ENCODE measurements around the gene PPHLN1. TPM values are rescaled to one million over a fixed set of nuclear protein-coding genes. Genes with fewer than 3 reads are reported as not detected.

The PPHLN1 gene
- total RNA-seq, 1 donor from 2014 or later: 29.3 TPM

GRCh38 chr12:42444192-42444943 lies 118.4 kb downstream of the PPHLN1 start:
- ATAC-seq: no peak

GRCh38 chr12:42445891-42446290 lies 119.9 kb downstream of the PPHLN1 start:
- ATAC-seq: no peak

GRCh38 chr12:42446761-42447160 lies 120.8 kb downstream of the PPHLN1 start:
- ATAC-seq: no peak

- ATAC-seq: no peak
These were observed 121.4 kb downstream of the PPHLN1 start for GRCh38 chr12:42447371-42447786.

DNA sequence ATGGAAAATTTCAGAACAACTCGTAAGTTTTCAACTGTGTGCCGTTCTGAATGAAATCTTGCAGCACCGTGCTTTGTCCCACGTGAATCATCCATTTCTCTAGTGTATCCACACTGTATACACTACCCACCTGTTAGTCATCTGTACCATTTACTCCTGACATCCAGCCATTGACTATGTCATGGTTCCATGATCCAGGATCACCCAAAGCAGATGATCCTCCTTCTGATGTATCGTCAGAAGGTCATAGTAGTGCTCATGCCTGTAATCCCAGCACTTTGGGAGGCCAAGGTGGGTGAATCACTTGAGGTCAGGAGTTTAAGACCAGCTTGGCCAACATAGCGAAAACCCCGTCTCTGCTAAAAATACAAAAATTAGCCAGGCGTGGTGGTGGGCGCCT lies 122.9 kb downstream of the PPHLN1 start:
- no peak for ATAC-seq

DNA sequence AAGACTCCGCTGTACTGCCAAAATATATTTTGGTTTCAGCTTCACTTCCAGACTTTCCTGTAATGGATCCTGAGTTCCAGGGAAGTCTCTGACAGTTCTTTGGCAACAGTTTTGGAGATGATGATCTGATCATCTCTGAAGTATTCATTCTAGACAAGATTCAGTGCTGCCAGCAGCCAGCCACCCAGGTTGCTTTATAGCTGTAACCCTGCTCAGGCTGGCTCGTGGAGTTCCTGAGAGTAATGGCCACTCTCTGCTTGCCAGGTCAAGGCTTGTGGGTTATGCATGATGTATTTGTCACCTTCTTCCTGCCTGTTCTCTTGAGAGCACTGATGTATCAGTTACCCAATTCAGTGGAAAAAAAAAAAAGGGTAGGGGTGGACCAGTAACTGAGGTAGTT lies 124.3 kb downstream of the PPHLN1 start:
- no peak for ATAC-seq

DNA sequence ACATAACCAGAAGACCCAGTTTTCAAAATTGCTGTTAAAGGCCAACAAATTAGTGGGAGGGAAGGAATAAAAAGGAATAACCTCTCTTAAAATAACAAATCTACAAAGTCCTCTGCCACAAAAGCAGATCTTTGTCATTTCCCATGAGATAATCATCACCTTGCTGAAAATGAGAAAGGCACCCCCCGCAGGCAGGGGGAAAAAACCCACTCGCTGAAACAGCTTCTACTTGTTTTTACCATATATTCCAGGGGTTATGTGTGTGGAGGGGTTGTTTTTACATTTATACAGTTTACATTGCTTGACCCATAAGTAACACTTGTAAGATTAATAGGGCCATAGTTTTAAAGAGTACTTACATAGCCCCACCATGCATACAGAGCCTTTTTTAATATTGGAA lies 132.6 kb downstream of the PPHLN1 start:
- no peak for ATAC-seq

GRCh38 chr12:42459336-42459847 lies 133.4 kb downstream of the PPHLN1 start:
- no peak for ATAC-seq

GRCh38 chr12:42462486-42462885 lies 136.5 kb downstream of the PPHLN1 start:
- ATAC-seq: no peak

- no peak for ATAC-seq
These were observed 137.7 kb downstream of the PPHLN1 start for GRCh38 chr12:42463671-42464070.

DNA sequence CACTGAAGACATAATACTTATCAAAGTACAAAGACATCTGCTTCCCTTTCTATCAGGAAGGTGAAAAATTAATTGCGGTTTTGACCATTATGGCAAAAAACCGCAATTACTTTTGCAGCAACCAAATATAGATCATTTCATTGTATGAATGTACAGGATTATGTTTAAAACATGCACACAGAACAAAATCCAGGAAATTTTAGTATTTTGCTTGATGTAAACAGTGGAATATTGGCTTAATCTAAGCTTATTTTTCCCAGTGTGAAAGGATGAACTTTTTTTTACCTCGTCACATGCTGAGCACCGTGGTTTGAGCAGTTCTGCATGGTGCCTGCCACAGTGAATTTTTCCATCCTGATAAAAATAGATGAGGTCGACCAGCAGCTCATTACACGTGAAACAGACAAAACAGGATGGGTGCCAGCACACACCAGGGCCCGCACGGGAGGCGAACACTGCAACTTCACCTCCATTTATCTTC lies 142.4 kb downstream of the PPHLN1 start:
- ATAC-seq: no peak

- ATAC-seq: no peak
These were observed 143.0 kb downstream of the PPHLN1 start for GRCh38 chr12:42468921-42469320.

- ATAC-seq: peak; percentile 24
These were observed 143.6 kb downstream of the PPHLN1 start for GRCh38 chr12:42469355-42470175.

- ATAC-seq: no peak
These were observed 146.4 kb downstream of the PPHLN1 start for GRCh38 chr12:42472376-42472775.

DNA sequence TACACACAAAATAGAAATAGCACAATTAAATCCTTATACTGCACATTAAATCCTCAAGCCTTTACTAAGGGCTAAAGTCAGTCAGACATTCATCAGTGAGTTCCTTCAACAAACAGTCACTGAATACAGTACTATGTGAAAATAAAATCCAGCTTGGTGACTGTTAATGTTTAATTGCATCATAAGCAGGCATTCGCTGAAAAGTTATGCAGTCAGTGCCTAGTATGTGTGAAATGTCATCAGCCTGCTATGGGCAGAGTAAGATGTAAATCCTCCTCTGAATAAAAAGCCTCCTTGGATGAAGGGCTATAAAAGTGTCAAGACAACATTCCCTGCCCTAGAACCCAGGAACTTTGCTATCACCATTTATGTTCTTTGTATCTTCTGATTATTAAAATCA lies 147.2 kb downstream of the PPHLN1 start:
- ATAC-seq: peak; percentile 70

DNA sequence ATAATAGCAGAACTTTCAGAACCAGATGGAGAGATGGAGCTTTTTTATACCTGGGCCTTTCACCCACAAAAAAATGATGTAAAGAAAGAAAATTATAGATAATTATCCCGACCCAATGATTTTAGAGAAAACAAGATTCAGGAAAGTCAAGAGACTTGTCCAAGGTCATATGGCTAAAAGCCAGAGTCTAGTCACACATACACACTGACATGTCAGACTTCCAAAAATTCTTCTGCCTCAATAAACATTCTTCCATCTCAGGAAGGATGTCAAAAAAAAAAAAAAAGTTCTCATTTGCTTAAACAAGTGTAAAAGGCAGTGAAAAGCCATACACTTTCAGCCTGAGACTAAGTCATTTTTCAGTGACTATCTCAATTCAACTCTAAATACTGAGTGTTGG lies 147.6 kb downstream of the PPHLN1 start:
- ATAC-seq: no peak

DNA sequence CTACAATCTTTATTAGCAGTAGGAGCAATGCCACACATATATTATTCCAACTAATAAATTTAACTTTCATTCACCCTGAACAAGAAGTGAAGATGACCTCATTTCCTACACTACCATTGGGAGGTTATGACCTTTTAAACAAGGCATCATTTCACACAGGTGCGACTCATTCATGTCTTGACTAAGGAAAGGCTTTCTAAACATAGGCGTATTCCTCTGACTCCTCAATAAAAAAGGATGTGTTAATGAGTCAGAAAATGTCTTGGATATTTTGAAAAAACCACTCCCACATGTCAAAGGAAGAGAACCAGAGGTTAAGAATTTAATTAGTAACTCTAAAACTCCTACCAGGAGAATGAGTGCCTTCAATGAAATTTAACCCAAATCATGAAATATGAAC lies 148.4 kb downstream of the PPHLN1 start:
- ATAC-seq: peak; percentile 98

DNA sequence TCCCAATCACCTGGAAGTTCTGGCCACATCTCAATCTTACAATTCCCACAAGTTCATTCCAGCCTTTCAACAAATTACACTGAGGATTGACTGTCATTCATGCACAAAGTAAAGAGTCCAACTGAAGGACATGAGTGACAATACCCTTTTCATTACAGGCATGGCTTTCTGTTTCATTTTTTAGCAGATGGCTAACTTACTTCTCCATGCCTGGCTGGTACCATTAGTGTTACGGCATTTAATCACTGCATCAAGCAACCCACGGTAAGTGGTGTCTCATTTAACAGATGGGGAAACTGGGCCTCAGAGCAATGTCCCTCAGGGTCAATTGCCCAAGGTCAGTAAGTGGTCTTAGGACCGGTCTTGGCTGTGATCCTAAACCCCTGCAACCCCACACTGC lies 149.1 kb downstream of the PPHLN1 start:
- no peak for ATAC-seq

DNA sequence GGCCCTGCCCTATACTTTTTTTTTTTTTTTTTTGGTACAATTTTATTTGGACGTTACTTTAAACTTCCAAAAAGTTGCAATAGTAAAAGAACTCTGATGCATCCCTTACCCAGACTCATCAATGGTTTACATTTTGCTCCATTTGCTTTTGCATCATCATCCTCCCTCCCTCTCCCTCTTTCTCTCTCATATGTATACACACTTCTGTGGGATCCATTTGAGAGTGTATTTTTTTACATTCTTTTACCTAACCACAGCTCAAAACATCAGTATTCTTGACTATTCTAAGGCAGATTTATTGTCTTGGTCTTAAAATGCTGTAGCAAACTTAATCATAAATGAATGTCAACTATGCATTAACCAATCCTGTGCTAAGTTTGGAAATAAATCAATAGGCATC lies 152.0 kb downstream of the PPHLN1 start:
- ATAC-seq: no peak

GRCh38 chr12:42481368-42481767 lies 155.4 kb downstream of the PPHLN1 start:
- no peak for ATAC-seq

DNA sequence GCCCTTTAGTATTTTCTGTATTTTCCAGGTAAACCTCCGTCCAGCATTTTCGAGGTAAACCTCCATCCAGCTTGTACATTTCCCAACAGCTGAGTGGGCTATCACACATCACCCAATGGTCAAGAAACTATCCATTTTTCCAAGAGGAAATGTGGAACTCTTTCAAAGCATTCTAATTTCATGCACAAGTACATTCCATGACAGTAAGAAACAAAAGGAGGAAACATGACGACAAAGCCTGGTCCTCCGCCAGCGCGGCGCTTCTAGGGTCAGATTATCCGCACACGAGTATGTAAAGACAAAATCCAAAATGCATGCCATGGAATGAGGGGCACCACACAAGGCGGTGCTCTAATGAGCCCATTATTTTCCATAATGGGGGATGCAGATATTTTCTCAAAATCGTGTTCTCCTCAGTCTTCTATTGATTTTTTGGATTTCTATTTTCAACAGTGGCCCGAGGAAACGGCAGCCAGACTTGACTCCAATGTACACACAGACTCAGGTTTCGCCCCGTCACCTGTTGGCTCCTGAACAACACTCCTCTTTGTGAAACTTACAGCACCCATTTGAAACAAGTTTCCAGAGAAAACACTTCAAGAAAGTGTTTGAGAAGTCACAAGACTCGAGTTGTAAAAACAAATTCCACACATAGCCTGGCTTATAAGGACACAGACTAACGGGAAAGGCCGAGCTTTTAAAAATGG lies 156.2 kb downstream of the PPHLN1 start:
- ATAC-seq: no peak

- peak; percentile 82 for ATAC-seq
These were observed 157.0 kb downstream of the PPHLN1 start for GRCh38 chr12:42482748-42483520.

Data from esophagus mucosa (tissue), 1 donor.